Activated T-cell treated with anti-CD3 and anti-CD28 coated beads, Interleukin-2, amount 50 U/mL, for 4 hours (primary cell): ENCODE data around the gene RBBP6. TPM values are rescaled to one million over a fixed set of nuclear protein-coding genes. Genes with fewer than 3 reads are reported as not detected.

Source experiments
- ATAC-seq, 2 donors: fragments of 200-7000 bp; cut with Tn5 transposase; one replicate each; pipeline ENCODE4 v1.10.0; 2021
- DNase-seq: peaks from one replicate; pipeline ENCODE4 v3.0.0-alpha.2; 2020
- H3K27me3 Mint-ChIP-seq: one replicate; pipeline ENCODE4 v1.8.0; 2021; ENCODE audit warnings: low read depth, mixed read lengths
- H3K36me3 Mint-ChIP-seq: one replicate; pipeline ENCODE4 v1.8.0; 2022; ENCODE audit warnings: mixed read lengths; ENCODE audit not compliant: insufficient read depth
- H3K4me1 Mint-ChIP-seq: one replicate; pipeline ENCODE4 v1.8.0; 2021; ENCODE audit warnings: low read depth, mixed read lengths
- H3K4me3 Mint-ChIP-seq: one replicate; pipeline ENCODE4 v1.8.0; 2021; ENCODE audit warnings: mild to moderate bottlenecking, moderate library complexity, mixed read lengths
- H3K9me3 Mint-ChIP-seq: one replicate; pipeline ENCODE4 v1.8.0; 2021; ENCODE audit warnings: mixed read lengths
- total RNA-seq, 3 donors: library from RNA; stranded (reverse); gene quantifications; one replicate each; pipeline ENCODE4 v1.2.1, GENCODE V29; 2021

Gene RBBP6
- total RNA-seq, 3 donors from 2014 or later: 61.8 to 74.9 (median 73.9) TPM

DNA sequence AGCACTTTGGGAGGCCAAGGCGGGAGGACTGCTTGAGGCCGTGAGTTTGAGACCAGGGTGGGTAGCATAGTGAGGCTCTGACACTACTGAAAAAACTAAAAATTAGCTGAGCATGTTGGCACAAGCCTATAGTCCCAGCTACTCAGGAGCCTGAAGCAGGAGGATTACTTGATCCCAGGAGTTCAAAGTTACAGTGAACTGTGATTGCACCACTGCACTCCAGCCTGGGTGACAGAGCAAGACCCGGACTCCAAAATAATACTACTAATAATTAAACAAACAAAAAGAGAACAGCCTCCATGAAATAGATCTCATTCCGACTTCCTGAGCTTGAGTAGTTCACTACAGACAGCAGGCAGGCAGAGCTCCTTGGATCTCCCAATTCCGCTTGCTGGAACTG lies 2.7 kb upstream of the RBBP6 start:
- Mint-ChIP-seq H3K27me3 (peaks cover 4% of the 10 kb centered on the region), H3K9me3 (no peaks in the 10 kb centered on the region), H3K36me3 (peaks cover 11% of the 10 kb centered on the region), H3K4me3 (no peak overlapping the region), H3K4me1 (peaks cover 4% of the 10 kb centered on the region)
- ATAC-seq: no peak
- no peak for DNase-seq

DNA sequence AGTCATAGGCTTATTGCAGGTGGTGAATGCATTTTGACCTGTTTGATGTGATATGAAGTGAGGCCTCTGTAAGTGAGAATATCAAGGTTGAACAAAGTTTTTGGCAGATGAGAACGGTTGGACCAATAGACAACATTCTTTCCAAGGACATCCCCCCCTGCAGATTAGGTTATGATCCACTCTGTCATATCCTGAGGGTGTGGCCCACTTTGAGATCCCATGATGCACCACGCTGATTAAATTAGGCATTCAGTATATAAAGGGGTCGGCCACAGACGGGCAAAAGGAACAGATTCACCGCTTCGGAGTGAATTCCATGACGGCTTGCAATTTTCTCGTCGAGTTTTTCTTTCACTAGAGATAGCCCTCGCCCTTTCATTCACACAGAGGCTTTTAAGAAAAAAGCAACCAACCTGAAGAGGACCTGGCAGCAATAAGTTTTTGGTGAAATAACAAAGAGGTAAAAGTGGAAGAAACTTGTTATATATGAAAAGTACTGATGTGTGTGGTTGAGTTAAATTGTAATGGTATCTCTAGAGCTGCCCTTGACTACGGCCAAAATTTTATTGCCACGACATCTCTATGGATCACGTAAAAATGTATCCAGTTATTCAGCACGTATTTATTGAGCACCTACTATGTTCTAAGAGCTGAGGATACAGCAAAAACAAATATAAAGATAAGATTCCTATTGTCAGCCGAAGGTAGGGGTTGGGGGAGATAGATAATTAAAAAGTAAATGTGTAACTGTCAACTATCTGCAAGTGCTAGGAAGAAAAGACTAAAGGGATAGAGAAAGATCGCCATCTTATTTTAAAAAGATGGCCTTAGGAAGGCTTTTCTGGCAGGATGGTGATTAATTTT lies 1.7 kb upstream of the RBBP6 start:
- peak overlapping the region; percentile 63 for H3K4me3 Mint-ChIP-seq
- DNase-seq (no peak), ATAC-seq (no peak)

DNA sequence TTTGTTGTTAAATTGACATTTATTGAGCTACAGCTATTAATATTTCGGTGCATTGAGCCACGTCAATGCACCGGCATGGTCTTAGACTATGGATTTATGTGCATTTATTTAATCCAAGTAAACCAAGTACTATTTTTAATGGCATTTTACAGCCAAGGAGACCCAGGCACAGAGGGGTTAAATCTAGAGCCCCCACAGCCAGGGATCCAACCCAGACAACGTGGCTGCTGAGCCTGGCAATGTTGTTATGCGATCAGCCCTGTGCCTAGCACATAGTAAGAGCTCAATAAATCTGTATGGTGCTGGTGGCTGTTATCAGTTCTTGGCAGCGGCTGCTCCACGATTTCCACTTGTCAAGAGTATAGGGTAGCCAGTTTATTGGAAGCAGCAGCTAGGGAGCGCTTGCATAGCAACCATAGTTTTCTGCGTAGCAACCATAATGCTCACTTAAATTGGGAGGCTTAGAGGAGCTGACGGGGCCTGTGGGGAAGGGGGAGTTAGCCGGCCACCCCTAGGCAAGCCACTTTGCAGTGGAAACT lies 541 bp upstream of the RBBP6 start:
- Mint-ChIP-seq H3K4me1 (peaks cover 22% of the 10 kb centered on the region), H3K4me3 (peak overlapping the region; percentile 99), H3K9me3 (no peaks in the 10 kb centered on the region), H3K36me3 (peaks cover 19% of the 10 kb centered on the region), H3K27me3 (no peaks in the 10 kb centered on the region)
- DNase-seq (peak; percentile 10), ATAC-seq (no peak)

More for the DNA sequence above, 1.7 kb upstream of the RBBP6 start:
- Mint-ChIP-seq H3K4me1 (peaks cover 13% of the 10 kb centered on the region), H3K27me3 (no peaks in the 10 kb centered on the region), H3K36me3 (peaks cover 17% of the 10 kb centered on the region), H3K9me3 (no peaks in the 10 kb centered on the region)

DNA sequence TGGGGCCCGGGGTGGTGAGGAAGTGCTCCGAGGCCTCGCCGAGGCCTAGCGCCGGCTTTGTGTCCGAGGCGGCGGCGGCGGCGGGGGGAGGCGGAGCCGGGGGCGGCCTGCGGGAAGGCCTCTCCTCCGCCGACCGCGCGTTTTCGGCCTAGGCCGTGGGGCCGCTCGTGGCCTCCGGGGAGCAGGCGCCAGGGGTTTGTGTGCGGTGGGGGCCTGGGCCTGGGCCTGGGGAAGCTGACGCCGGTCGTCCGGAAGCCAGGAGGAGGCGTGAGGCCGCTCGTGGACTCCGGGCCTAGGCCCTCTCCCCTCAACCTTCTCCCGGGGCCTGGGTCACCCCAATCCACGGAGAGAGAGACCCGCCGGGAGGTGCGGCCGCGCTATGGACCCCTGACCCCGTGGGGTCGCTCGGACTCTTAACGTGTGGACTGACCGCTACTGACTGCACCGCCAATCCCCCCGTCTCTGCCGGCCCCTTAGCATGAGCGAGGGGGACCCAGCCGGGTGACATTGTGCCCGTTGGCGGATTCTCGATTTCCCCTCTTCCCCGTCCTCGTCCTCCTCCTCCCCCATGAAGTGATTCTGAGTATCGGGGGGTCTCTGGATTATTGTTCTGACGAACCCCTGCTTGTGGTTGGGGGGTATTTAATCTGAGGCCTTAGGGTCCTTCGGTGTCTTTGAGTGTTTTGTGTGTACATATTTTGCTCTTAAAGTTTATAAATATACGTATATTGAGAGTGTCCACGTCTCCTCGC lies 660 bp downstream of the RBBP6 start:
- H3K4me1 Mint-ChIP-seq: peaks cover 34% of the 10 kb centered on the region
- no peaks in the 10 kb centered on the region for H3K27me3 Mint-ChIP-seq
- DNase-seq: peak; percentile 30
- peak; percentile 32 for ATAC-seq
- peak overlapping the region; percentile 96 for H3K4me3 Mint-ChIP-seq
- peaks cover 23% of the 10 kb centered on the region for H3K36me3 Mint-ChIP-seq
- H3K9me3 Mint-ChIP-seq: no peaks in the 10 kb centered on the region

DNA sequence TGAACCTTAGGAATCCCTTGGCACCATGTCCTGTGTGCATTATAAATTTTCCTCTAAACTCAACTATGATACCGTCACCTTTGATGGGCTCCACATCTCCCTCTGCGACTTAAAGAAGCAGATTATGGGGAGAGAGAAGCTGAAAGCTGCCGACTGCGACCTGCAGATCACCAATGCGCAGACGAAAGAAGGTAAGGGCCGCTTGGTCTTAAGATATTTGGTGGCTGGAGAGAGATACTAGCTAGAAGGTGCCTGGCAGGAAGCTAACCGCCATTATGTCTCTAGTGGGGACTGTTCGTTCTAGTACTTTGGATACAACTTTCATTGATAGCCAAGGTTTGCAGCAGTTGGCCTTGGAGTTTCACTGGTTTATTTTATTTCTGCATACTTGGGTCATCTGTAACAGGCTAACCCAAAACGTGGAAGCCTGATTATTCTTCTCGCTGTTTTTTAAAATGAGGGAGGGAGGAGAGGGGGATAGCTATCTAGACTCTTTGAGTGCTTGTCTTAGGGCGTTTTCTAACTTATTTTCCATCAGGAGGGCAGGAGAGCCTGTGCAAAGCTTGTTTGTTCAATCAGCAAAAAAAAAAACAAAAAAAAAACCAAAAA lies 1.3 kb downstream of the RBBP6 start:
- Mint-ChIP-seq H3K36me3 (peaks cover 30% of the 10 kb centered on the region), H3K4me3 (peak overlapping the region; percentile 96), H3K4me1 (peaks cover 41% of the 10 kb centered on the region), H3K9me3 (no peaks in the 10 kb centered on the region), H3K27me3 (no peaks in the 10 kb centered on the region)
- DNase-seq (no peak), ATAC-seq (no peak)

DNA sequence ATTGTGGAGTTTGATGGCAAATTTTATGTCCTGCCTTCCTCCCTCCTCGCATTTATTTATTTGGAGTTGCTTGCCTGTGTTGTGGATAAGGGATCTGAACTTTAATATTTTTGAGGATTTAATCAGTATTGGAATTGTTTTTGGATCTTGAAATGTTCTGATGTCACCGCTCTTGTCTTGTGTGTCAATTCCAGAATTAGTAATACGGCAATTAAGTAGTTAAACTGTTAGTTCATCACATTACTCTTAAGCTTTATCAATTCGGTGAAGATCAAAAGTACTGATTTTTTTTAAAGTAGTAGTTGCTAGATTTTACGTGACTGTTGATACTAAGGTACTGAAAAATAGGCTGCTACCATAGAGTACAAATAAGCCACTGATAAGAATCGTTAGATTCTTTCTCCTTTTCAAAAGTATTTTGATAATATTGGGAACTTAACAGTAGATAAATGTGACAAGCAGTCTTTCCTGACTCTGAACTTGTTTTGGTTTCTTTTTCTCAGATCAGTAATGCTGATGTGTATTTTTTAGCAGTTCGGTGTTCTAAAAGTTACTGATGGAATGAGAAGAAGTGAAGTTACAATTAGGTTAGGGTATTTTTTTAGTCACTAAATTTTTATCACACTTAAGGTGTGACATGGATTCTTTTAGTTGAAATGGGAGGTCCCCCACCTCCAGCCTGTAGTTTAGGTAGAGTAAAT lies 2.0 kb downstream of the RBBP6 start:
- peak overlapping the region; percentile 96 for H3K4me3 Mint-ChIP-seq
- peaks cover 43% of the 10 kb centered on the region for H3K4me1 Mint-ChIP-seq
- peak; percentile 3 to 9 for ATAC-seq
- no peaks in the 10 kb centered on the region for H3K9me3 Mint-ChIP-seq
- DNase-seq: no peak
- H3K36me3 Mint-ChIP-seq: peaks cover 32% of the 10 kb centered on the region
- H3K27me3 Mint-ChIP-seq: no peaks in the 10 kb centered on the region

DNA sequence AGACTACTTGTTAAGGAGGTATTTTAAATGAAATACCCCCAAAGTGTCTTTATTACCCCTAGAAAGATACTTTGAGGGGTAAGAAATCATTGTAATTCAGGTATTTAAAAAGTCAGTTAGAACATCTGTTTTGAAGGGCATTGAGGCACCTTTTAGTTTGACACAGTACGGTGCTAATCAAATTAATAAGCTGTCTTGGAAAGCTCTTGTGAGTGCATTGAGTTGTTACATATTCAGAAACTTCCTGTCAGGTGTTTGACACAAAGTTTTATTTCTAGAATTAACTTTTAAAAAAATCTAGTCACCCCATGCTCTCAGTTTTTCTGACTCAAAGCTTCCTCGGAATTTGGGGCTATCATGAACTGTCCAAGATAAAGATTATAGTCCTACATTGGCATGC lies 4.6 kb downstream of the RBBP6 start:
- Mint-ChIP-seq H3K9me3 (no peaks in the 10 kb centered on the region), H3K27me3 (no peaks in the 10 kb centered on the region), H3K4me1 (peaks cover 51% of the 10 kb centered on the region), H3K36me3 (peaks cover 43% of the 10 kb centered on the region), H3K4me3 (peak overlapping the region; percentile 96)
- no peak for DNase-seq
- ATAC-seq: no peak

DNA sequence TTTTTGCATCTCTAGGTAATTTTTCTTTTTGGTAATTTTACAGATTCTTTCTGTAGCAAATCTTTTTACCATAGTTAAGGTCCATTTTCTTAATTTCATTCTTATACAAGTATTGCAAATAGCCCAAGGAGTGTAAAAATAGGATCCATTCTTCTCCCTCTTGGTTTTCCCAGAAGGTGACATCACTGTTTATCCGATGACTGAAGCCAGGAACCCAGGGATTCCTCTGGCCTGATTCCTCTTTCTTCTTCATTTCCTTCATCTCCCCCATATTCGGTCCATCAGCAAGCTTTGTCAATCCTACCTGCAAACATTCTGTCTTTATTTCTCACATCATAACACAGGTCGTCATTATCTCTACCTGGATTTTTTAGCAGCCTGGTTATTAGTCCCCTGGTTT lies 5.3 kb downstream of the RBBP6 start:
- H3K4me3 Mint-ChIP-seq: peak overlapping the region; percentile 6
- H3K27me3 Mint-ChIP-seq: no peaks in the 10 kb centered on the region
- no peak for ATAC-seq
- DNase-seq: no peak
- peaks cover 57% of the 10 kb centered on the region for H3K4me1 Mint-ChIP-seq
- no peaks in the 10 kb centered on the region for H3K9me3 Mint-ChIP-seq
- H3K36me3 Mint-ChIP-seq: peaks cover 48% of the 10 kb centered on the region

DNA sequence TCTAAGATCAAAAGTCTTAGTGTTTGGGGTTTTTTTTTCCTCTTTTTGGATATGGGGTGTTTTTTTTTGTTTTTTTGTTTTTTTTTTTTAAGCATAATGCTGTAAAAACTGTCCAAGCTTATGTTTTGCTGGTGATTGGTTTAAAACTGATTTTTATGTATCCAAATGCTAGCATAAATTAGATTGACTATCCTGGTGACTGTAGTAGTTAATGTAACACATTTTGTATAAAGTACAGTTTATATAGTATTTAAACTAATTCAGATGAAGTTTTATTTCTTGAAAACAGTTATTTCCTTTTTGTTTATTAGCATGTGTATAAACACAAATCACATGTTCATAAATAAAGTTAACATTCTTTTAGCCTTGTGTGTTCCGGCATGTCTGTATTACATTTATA lies 10.9 kb downstream of the RBBP6 start:
- ATAC-seq (no peak), DNase-seq (no peak)
- peaks cover 40% of the 10 kb centered on the region for H3K4me1 Mint-ChIP-seq
- H3K9me3 Mint-ChIP-seq: no peaks in the 10 kb centered on the region
- no peaks in the 10 kb centered on the region for H3K27me3 Mint-ChIP-seq
- peaks cover 38% of the 10 kb centered on the region for H3K36me3 Mint-ChIP-seq
- no peak overlapping the region for H3K4me3 Mint-ChIP-seq

DNA sequence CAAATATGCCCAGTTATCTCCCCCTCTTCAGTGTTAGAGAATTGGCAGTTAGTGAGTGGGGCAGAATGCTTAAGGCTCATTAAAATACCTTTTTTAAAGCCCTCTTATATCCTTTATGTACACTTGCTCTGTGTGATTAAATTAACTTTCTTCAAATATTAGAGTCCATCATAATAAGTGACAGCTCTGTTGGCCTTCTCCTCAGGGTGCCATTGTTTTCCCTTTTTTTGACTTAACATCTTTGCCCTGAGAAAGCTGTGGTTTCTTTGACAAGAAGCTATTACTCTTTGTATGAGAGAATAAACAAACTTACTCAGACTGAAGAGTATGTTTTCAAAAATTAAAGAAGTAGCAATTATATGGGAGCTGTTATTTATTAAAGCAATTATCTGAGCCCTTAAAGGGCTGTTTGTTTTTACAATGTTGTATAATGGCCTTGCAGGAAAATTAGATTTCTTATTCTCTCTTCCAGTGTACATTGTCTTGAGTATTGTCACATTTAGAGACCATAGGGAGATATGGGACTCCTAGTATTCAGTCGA lies 13.4 kb downstream of the RBBP6 start:
- Mint-ChIP-seq H3K4me1 (peaks cover 28% of the 10 kb centered on the region), H3K9me3 (no peaks in the 10 kb centered on the region), H3K36me3 (peaks cover 37% of the 10 kb centered on the region), H3K27me3 (no peaks in the 10 kb centered on the region), H3K4me3 (no peak overlapping the region)
- no peak for ATAC-seq
- no peak for DNase-seq

DNA sequence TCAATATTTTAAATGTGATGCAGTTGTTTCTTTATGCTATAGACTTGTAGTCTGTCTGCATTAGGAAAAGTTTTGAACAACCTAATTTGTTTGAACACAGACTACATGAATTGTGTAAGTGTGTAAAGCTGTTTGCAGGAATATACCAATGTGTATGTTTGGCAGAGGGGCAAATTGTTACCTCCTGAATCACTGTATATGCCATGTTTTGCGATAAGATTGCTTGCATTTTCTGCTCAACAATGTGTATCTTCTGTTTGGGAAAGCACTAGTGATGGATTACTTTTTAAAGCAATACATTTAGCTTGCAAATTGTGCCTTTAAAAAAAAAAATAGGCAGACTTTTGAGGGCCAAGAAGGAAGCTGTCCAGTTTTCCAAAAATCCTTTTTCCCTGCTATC lies 14.6 kb downstream of the RBBP6 start:
- ATAC-seq (no peak), DNase-seq (no peak)
- Mint-ChIP-seq H3K27me3 (no peaks in the 10 kb centered on the region), H3K4me1 (peaks cover 24% of the 10 kb centered on the region), H3K36me3 (peaks cover 41% of the 10 kb centered on the region), H3K4me3 (no peak overlapping the region), H3K9me3 (no peaks in the 10 kb centered on the region)

DNA sequence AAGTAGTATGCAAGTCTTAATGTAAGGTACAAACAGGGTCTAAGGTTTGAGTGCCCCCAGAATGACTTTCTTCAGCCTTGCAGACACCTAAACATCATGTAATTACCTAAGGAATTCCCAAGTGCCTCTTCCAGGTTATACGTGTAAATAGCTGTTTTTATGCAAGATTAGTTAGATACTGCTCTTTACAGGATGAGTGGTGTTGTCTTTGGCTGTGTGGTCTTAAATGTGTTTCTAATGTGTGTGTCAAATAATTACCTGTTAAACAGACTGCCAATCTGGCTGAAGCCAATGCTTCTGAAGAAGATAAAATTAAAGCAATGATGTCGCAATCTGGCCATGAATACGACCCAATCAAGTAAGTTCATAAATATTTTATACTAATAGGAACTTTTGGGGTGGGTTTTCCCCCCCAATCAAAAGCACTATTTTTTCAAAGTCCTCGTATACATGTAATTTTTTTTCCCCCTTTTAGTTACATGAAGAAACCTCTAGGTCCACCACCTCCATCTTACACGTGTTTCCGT lies 16.0 kb downstream of the RBBP6 start:
- Mint-ChIP-seq H3K9me3 (no peaks in the 10 kb centered on the region), H3K36me3 (peaks cover 41% of the 10 kb centered on the region), H3K4me3 (no peak overlapping the region), H3K4me1 (peaks cover 11% of the 10 kb centered on the region), H3K27me3 (no peaks in the 10 kb centered on the region)
- ATAC-seq (no peak), DNase-seq (no peak)

DNA sequence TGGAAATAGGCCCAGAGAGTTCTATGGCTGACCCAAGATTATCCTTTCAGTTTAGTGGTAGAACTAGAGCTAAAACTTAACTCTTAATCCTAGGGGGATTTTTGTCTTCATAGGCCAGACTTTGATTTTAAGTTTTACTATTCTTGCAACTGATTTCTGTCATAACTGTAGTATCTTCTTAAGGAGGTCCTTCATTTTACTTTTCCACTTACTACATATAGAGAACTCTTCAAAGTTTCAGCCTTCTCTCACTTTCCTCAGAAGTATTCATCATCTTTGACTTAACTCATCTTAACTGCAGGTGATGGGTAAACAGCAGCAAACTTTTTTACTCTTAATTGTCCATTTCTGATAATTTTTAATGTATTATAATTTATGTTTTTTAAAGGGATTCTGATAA lies 23.4 kb downstream of the RBBP6 start:
- no peaks in the 10 kb centered on the region for H3K9me3 Mint-ChIP-seq
- H3K27me3 Mint-ChIP-seq: no peaks in the 10 kb centered on the region
- H3K4me3 Mint-ChIP-seq: no peak overlapping the region
- DNase-seq (no peak), ATAC-seq (peak; percentile 18 to 27)
- H3K4me1 Mint-ChIP-seq: peaks cover 4% of the 10 kb centered on the region
- peaks cover 47% of the 10 kb centered on the region for H3K36me3 Mint-ChIP-seq
